ENCODE data around the gene KRT2. TPM values are rescaled to one million over a fixed set of nuclear protein-coding genes. Genes with fewer than 3 reads are reported as not detected.

KRT2 gene
- total RNA-seq, 1 donor from 2014 or later, result not detected

DNA sequence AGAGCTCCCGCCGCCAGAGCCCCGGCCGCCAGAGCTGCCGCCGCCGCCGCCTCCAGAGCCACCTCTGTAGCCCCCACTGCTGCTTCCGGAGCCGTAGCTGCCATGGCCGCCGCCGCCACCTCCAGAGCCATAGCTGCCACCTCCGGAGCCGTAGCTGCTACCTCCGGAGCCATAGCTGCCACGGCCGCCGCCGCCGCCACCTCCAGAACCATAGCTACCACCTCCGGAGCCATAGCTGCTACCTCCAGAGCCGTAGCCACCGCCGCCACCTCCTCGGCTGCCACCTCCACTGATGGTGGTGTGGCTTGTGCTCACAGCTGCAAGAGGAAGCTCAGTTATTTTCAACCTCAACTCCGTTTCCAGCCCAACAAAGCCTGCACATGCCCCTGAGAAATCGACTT, 23.3 kb upstream of the KRT2 start:
- no peaks in the 10 kb centered on the region for H3K9me3 Mint-ChIP-seq
- H3K4me1 Mint-ChIP-seq (ENCODE audit: unreplicated experiment), result no peaks in the 10 kb centered on the region
- H3K27me3 Mint-ChIP-seq, result peaks cover 15% of the 10 kb centered on the region
- H3K36me3 Mint-ChIP-seq, result peaks cover 3% of the 10 kb centered on the region
- DNase-seq (ENCODE audit: extremely low spot score, unreplicated experiment), result no peak
- TF ChIP-seq, protein P1, sequence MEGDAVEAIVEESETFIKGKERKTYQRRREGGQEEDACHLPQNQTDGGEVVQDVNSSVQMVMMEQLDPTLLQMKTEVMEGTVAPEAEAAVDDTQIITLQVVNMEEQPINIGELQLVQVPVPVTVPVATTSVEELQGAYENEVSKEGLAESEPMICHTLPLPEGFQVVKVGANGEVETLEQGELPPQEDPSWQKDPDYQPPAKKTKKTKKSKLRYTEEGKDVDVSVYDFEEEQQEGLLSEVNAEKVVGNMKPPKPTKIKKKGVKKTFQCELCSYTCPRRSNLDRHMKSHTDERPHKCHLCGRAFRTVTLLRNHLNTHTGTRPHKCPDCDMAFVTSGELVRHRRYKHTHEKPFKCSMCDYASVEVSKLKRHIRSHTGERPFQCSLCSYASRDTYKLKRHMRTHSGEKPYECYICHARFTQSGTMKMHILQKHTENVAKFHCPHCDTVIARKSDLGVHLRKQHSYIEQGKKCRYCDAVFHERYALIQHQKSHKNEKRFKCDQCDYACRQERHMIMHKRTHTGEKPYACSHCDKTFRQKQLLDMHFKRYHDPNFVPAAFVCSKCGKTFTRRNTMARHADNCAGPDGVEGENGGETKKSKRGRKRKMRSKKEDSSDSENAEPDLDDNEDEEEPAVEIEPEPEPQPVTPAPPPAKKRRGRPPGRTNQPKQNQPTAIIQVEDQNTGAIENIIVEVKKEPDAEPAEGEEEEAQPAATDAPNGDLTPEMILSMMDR (conservative IDR thresholded peaks at IDR 0.05), result no peak
- H3K4me3 Mint-ChIP-seq, result peak overlapping the region; percentile 21
- H3K27ac Mint-ChIP-seq, result no peak overlapping the region

DNA sequence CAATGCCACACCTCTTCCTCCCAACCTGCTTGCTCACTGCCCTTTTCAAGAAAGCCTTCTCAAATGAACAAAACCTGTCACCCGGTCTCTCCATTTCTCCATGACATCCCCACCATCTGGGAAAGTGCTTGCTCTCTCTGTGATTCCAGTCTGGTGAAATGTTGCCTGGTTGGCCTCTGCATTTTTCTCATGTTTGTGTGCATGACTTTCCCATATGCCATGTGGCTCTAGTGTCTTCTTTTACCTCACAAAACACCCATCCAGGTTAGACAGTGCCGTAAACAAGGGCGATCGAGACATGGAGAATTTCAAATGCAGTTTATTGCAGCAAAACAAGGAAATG, 22.4 kb upstream of the KRT2 start:
- H3K27me3 Mint-ChIP-seq, result peaks cover 12% of the 10 kb centered on the region
- no peaks in the 10 kb centered on the region for H3K9me3 Mint-ChIP-seq
- no peaks in the 10 kb centered on the region for H3K36me3 Mint-ChIP-seq
- TF ChIP-seq, protein P1 (conservative IDR thresholded peaks at IDR 0.05), result no peak
- no peaks in the 10 kb centered on the region for H3K4me1 Mint-ChIP-seq (ENCODE audit: unreplicated experiment)
- DNase-seq (ENCODE audit: extremely low spot score, unreplicated experiment), result no peak
- H3K27ac Mint-ChIP-seq, result no peak overlapping the region
- peak overlapping the region; percentile 22 for H3K4me3 Mint-ChIP-seq

DNA sequence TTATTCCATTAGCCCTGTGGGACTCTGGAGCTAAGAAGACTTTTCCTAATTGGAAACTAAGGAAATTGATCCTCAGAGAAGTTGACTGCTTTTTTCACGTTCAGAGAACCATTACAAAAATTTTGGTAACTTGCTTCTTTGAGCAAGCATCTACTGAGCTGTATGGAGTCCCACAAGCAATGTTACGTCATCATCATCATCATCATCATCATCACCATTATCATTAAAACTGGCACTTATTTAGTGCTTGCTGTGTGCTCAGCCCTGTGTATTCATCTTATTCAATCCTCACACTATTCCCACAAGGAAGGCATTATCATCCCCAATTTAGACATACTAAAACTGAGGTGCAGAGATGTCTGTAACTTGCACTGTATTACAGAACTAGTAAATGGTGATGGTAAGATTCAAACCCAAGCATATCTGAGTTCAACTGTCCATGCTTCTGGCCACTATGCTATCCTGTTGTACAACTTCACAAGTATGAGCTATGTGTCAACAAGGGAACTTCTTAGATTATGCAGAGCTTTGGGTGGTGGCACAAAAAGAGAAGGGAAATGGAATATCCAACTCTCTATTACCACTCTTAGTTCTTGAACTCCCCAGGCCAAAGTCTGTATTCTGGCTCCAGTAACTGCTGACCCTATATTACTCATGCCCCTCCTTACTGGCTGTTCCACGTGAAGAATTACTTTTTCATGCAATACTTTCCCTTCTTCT, 21.9 kb upstream of the KRT2 start:
- Mint-ChIP-seq H3K9me3 (no peaks in the 10 kb centered on the region), H3K4me3 (no peak overlapping the region), H3K27ac (no peak overlapping the region), H3K4me1 (ENCODE audit: unreplicated experiment) (no peaks in the 10 kb centered on the region), H3K27me3 (peaks cover 10% of the 10 kb centered on the region), H3K36me3 (no peaks in the 10 kb centered on the region)
- TF ChIP-seq, protein P1 (conservative IDR thresholded peaks at IDR 0.05), result no peak
- no peak for DNase-seq (ENCODE audit: extremely low spot score, unreplicated experiment)

DNA sequence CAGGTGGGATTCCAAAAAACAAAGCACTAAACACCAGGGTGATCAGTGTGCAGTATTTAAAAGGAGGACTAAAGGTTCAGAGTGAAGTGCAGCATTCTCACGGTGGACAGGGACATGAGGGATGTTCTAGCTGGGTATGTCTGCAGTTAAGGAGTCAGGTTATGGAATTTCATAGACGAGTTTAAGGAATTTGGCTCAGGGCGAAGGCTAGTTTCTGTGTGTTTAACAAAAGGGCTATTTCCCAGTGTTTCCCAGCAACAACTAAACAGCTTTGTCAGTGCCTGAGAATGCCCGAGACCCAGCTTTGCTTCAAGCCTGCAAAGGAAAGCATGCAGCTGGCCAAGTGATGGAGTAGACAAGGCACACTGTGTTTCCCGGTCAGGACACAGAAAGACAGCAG, 21.2 kb upstream of the KRT2 start:
- Mint-ChIP-seq H3K9me3 (no peaks in the 10 kb centered on the region), H3K27me3 (peaks cover 15% of the 10 kb centered on the region), H3K4me1 (ENCODE audit: unreplicated experiment) (no peaks in the 10 kb centered on the region), H3K36me3 (no peaks in the 10 kb centered on the region), H3K4me3 (no peak overlapping the region), H3K27ac (no peak overlapping the region)
- TF ChIP-seq, protein P1 (conservative IDR thresholded peaks at IDR 0.05), result no peak
- DNase-seq (ENCODE audit: extremely low spot score, unreplicated experiment), result no peak

DNA sequence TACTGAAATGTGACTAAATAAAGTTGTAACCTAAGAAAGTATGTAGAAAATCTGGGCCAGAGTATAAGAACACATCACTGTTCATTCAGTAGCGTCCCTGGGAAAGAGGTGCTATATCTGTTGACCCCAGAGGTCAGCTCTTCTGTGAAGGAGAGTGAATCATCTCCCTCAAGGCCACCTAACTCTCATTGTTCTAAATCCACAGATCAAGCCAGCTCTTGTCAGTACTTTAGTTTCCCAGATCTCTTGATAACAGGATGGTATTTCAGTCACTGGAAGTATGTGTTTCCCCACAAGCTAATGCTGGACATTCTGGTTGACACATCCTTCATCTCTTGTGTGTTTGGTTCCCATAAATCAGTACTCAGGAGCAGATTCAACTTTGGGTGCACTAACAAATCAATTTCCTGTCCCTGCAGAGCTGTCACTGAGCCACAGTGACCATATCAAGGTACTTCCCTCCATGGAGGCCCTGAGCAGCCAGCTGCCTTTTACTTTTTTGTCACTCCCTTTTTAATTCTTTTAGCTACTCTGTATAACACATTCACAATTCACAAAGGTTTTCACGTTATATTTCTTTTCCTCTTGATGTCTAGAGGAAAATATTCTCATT, 20.4 kb upstream of the KRT2 start:
- no peaks in the 10 kb centered on the region for H3K4me1 Mint-ChIP-seq (ENCODE audit: unreplicated experiment)
- H3K36me3 Mint-ChIP-seq, result no peaks in the 10 kb centered on the region
- H3K27ac Mint-ChIP-seq, result no peak overlapping the region
- DNase-seq (ENCODE audit: extremely low spot score, unreplicated experiment), result no peak
- TF ChIP-seq, protein P1 (conservative IDR thresholded peaks at IDR 0.05), result no peak
- H3K4me3 Mint-ChIP-seq, result no peak overlapping the region
- H3K27me3 Mint-ChIP-seq, result peaks cover 15% of the 10 kb centered on the region
- no peaks in the 10 kb centered on the region for H3K9me3 Mint-ChIP-seq
